Stimulated activated CD4-positive, alpha-beta T cell treated with anti-CD3 and anti-CD28 coated beads, Interleukin-4, amount 100 ng/mL, for 4 hours (primary cell): ENCODE measurements around the gene GLIS2.

Source experiments
- DNase-seq, 2 experiments: peaks; one replicate each; pipeline ENCODE4 v3.0.0-alpha.2; 2020

GLIS2 gene

GRCh38 chr16:4372578-4373355, 56.9 kb downstream of the GLIS2 start:
- no peak for DNase-seq

- no peak for DNase-seq
Measured at GRCh38 chr16:4373356-4373908, 57.6 kb downstream of the GLIS2 start.

- DNase-seq = no peak
Measured at GRCh38 chr16:4373909-4374742, 58.3 kb downstream of the GLIS2 start.

- DNase-seq = no peak
Measured at GRCh38 chr16:4375717-4376116, 59.9 kb downstream of the GLIS2 start.

GRCh38 chr16:4376126-4376892, 60.4 kb downstream of the GLIS2 start:
- DNase-seq = no peak

GRCh38 chr16:4376893-4377572, 61.2 kb downstream of the GLIS2 start:
- no peak for DNase-seq

- DNase-seq = no peak
Measured at GRCh38 chr16:4377573-4378154, 61.8 kb downstream of the GLIS2 start.

GRCh38 chr16:4378161-4378666, 62.3 kb downstream of the GLIS2 start:
- no peak for DNase-seq

GRCh38 chr16:4378999-4379690, 63.3 kb downstream of the GLIS2 start:
- no peak for DNase-seq

- DNase-seq = no peak
Measured at GRCh38 chr16:4380119-4381063, 64.5 kb downstream of the GLIS2 start.

GRCh38 chr16:4381072-4381934, 65.4 kb downstream of the GLIS2 start:
- DNase-seq = no peak

- no peak for DNase-seq
Measured at GRCh38 chr16:4381935-4382794, 66.3 kb downstream of the GLIS2 start.

- no peak for DNase-seq
Measured at GRCh38 chr16:4382795-4383357, 67.0 kb downstream of the GLIS2 start.

GRCh38 chr16:4383591-4384444, 68.0 kb downstream of the GLIS2 start:
- no peak for DNase-seq

- DNase-seq = no peak
Measured at GRCh38 chr16:4384509-4384942, 68.7 kb downstream of the GLIS2 start.

- DNase-seq = no peak
Measured at GRCh38 chr16:4385066-4385788, 69.4 kb downstream of the GLIS2 start.
